ENCODE data around the gene LYZ.
A peak's percentile ranks its signal among the peaks of the same experiment; 100 is the strongest.

Gene LYZ

DNA sequence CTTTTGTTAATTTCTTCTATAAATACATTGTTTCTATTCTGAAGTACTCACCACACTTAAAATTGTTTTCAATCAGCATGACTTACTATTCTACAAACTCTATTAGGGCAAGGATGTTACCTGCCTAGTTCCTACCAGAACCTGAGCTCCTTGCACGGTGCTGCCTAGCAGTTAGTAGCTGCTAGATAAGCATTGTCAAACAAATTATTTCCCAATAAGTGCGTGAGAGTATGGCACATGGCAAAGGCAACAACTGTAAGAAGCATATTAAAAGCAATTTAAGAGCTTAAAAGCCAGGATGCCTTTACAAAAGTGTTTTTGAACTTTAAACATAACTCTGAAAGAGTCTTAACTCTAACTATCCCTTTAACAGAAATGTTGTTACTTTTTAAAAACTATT, 8.2 kb upstream of the LYZ start:
- DNase-seq: no peak

DNA sequence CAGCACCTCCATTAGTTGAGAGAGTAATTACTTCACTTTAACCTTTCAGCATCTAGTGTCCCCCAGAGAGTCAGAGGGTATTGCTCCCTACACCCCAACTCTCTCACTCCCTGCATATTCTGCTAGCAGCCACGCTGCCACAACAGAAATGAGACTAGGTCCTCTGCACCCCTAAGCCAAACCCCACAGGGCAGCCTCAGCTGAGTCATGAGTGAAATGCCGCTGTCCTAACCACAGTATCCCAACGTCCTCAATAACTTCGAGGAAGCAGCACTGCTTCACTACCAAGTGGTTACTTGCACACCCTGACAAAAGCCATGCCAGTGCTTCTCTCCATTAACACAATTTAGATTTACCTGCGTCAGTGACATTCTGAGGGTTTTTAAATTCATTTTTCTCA, 6.9 kb upstream of the LYZ start:
- no peak for DNase-seq

DNA sequence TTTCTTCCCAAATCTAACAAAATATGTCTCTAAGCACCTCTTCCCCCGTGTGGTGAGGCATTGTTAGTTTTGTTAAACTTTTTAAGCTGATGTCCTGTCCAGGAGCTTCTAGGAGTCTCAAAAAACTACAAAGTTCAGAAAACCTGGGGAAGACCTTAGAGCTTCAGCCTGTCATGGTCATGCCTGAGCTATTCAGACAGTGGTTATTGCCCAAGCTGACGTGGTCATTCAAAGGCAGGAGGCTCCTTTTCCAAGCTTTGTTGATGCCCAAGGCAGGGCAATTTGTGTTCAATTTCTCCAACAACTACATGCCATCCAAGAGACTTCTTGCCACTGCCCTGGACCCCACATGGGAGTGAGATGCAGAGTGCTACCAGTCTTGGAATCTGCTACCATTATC, 5.8 kb upstream of the LYZ start:
- DNase-seq: no peak

DNA sequence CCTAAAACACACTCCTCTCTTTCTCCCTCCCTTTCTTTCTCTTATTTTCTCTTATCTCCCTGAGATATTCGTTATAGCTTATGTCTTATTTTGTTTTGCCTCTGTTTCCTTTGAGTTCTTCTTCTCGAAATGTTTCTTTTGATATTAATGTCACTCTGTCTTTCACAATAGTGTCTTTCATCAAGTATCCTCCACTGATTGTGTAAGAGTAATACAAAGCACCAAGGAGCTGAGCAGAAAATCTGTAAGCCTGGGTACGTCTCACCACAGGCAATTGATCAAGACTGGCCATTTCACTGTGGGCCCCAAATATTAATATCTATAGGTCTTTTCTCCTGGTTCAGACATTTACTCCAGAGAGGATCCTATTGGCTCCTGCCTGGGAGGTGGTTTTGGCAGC, 4.8 kb upstream of the LYZ start:
- DNase-seq: no peak

DNA sequence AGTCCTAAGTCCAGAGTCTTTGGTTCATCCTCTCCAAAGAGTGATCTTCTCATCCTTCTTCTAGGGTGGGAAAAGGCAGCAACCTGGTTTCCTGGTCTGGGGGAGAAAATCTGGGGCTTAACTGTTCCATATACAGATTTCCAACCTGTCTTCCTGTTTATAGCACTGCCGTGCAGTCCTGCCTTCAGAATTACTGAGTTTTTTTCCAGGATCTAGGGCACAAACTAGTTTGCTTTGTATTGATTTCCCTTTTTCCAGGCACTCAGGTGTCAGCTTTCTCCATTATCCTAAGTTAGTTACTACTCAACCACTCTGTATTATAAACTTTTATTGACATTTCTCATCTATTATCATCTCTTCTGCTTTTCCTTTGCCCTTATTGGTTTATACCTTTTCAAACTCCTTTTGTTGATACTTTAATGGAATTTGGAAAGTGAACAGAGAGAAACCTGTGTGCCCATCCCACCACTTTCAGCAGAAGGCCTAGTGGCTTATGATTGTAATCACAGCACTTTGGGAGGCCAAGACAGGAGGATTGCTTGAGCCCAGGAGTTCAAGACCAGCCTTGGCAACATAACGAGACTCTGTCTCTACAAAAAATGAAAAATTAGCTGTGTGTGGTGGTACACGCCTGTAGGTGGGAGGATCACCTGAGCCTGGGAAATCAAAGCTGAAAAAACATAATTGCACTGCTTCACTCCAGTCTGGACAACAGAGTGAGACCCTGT, 4.1 kb upstream of the LYZ start:
- DNase-seq: no peak

DNA sequence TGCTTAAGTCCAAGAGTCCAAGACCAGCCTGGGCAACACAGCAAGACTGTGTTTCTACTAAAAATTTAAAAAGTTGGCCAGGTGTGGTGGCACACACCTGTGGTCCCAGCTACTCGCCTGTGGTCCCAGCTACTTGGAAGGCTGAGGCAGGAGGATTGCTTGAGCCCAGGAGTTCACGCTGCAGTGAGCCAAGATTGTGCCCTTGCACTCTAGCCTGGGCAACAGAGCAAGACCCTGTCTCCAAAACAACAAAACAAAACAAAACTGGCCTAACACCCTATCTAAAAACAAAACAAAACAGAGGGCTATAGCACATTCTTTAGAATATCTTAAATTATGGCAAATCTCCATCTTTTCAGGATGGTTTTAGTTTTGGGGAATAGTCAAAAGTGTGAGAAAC, 3.1 kb upstream of the LYZ start:
- no peak for DNase-seq

DNA sequence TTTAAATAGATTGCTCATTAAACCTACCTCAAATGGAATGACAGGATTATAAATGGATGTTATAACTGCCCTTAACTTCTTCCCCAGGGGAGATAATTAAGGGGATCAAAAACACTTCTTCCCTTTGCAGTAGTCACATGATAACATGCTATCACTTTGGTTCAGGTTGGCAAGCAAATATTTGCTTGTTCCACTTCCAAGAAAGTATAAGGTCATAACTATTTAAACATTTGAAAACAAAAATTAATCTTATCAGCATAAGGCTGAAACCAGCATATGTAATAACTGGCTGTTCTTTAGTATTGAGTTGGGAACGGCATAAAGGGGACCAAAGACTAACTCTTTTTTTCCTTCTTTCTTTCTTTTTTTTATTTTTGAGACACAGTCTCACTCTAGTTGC, 2.4 kb upstream of the LYZ start:
- DNase-seq: no peak

DNA sequence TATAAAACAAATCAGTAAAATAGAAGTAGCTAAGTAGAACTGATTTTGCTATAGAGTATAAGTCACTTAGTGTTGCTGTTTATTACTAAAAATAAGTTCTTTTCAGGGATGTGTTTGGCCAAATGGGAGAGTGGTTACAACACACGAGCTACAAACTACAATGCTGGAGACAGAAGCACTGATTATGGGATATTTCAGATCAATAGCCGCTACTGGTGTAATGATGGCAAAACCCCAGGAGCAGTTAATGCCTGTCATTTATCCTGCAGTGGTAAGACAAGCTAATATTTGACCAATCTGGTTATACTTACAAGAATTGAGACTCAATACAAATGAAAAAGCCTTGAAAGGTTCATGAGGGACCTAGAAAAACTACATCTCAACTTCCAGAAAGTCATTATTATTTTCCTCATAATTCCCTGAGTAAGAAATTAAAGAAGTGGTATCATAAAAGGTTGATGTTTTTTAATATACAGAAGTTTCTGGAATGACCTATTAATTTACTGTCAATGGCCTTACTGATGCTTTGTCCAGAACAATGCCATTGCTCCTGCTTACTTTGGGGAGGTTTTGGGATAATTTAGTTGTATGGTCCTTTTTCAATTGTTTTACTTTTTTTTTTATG, 1.9 kb downstream of the LYZ start:
- DNase-seq: no peak

DNA sequence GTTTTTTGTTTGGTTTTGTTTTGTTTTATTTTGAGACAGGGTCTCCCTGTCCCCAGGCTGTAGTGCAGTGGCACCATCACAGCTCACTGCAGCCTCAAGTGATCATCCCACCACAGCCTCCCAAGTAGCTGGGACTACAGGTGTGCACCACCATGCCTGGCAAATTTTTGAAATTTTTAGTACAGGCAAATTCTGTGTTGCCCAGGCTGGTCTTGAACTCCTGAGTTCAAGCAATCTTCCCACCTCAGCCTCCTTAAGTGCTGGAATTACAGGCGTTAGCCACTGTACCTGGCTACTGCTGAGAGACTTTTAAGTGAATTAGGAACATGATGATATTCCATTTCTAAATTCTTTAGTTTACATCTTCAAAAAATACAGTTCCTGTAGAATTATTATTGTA, 2.6 kb downstream of the LYZ start:
- no peak for DNase-seq

DNA sequence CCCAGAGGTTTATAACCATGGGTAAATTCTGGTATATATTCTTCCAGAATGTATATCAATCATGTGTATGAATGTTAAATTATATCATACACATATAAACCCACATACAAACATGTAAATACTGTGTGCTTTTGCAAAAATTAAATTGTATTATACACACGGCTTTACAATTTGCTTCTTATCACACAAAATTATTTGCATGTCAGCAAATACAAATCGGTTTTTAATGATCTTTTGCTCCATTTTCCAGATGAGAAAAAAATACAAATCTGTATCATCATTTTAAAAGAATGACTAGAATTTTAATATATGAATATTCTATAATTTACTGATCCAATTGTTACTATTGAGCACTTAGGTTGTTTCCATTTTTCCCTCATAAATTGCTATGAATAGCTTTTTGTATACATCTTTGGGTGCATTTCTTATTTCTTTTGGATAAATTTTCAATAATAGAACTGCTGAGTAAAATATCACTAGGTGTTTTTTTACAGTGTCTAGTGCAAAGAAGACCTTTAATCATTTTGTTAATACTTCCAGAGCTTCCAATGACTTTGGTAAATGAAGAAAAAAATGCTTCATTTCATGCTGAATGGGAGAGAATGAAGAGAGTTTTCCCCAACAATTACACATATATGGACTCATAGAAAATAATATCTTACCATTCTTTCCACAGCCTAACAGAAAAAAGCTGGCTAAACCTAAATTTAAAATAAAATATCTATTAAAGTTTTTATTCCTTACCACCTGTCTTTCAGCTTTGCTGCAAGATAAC, 3.5 kb downstream of the LYZ start:
- no peak for DNase-seq

DNA sequence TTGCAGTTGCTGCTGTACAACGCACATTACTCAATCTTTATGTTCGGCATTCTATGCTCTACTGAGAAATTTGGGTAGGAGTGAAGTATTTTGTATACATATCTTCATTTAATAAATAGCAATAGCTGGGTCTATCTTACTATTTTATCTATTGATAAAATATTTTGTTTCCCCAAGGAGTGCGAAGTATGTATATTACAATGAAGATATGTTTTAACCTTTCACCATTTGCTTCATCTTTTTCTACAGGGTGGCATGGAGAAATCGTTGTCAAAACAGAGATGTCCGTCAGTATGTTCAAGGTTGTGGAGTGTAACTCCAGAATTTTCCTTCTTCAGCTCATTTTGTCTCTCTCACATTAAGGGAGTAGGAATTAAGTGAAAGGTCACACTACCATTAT, 4.7 kb downstream of the LYZ start:
- no peak for DNase-seq

DNA sequence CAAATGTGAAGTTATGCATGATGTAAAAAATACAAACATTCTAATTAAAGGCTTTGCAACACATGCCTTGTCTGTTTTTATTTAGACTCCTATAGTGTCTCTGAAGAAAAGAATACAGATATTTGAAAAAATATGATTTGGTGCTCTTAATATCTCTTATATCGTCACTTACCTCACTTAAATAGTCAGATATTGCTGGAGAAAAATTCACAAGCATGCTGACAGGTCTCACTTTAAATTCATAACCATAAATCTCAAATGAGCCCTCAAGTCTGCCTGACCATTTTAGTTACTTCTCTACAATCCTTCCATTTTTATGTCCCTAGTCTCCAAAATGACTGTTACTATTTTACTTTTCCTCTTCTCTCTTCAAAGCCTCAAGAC, 6.0 kb downstream of the LYZ start:
- DNase-seq: no peak

DNA sequence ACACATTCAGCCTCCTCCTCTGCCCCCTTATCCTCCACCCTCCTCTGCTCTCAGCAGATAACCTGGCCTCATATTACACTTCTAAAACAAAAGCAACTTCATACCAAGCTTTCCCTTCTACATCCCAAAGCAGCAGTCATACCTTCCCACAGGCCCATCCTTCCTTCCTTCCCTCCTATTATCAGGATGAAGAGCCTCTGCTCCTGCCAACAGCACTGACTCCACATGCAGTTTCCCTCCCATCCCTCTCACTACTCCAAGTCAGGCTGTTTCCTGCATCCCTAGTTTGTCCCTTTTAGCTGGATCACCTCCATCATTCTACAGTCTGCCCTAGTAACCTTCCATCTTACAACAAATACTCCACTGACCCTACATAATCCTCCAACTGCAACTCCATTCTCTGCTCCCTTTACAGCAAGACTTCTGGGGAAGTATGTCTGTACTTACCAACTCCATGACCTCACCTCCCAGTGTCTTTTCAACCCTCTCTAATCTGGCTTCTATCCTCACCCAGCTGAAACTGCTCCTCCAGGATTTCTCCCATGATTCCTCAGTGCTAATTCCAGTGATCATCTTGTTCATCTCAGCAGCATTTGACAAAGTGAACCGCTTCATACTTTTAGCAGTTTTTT, 6.5 kb downstream of the LYZ start:
- no peak for DNase-seq

DNA sequence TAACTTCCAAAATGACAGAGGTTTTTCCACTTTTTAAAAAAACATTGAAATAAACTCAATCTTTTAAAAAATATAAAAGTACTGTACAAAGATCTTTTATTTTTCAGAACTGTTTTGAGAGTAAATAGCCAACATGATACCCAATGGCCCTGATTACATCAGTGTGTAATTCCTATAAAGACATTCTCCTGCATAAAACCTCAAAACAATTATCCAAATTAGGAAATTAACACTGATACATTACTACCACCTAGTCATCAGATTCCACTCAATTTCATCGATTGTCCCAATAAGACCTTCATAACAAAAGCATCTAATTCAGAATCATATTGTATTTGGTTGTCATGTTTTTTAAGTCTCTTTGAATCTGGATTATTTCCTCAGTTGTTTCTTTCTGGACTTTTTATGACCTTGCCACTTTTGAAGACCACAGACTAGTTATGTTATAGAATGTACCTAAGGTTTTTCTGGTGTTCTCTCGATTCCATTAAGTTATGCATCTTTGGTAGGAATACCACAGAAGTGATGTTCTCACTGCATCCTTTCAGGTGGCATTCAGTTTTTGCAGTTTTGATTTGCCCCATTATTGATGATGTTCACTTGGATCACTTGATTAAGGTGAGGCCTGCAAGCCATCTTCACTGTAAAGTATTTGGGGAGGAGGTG, 7.3 kb downstream of the LYZ start:
- no peak for DNase-seq

DNA sequence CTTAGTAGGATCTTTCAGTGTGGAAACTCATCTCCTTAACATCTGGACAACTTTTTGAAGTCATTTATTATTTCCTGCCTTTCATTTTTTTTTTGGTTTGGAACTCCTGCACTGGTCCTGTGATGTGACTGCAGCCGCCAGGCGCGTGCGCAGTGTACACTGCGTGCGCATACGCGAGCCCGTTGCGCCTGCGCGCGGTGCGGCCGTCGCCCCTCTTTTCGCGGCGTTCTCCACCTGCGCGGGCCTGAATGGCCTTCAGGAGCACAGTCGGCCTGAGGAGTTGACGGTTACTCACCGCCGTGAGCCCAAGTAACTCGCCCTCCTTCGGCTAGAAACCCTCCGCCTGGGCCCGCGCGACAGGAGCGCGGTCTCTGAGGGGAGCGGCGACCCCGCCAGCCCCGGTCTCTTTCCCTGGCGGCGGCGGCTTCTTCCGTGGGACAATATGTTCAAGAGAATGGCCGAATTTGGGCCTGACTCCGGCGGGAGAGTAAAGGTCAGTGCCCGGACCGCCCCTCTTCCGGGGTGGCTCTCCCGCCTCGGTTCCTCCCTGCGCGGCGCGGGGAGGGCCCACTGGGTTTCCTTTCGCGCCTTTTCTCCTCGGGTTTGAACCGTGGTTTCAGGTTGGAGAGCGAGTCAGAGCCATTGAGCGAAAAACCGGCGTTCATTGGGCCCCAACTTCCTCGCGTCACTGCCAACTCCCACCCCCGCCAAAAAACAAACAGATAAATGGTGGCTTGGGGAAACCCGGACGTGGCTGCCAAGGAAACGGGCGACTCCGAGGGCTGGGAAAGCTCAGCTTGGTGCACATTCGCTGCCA, 11.6 kb downstream of the LYZ start, which contains the start of gene YEATS4:
TSS of gene YEATS4 (plus strand) at position 213 of the 817 bp plus-strand sequence. CDS start at position 443, 230 bp downstream.
- DNase-seq: peak; percentile 92

DNA sequence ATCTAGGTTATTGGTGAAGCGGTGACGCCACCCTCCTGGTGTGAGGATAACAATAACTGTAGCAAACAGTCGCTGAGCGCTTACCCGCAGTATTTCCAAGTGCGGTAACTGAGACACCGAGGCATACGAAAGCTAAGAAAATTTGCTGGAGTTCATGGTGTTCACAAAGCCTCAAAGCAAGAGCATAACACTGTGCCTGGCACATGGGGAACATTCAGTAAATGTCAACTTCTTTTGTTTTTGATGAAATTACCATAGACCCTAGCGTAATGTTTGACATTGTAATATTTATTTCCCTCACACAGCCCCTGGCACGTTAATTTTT, 12.1 kb downstream of the LYZ start:
- no peak for DNase-seq

DNA sequence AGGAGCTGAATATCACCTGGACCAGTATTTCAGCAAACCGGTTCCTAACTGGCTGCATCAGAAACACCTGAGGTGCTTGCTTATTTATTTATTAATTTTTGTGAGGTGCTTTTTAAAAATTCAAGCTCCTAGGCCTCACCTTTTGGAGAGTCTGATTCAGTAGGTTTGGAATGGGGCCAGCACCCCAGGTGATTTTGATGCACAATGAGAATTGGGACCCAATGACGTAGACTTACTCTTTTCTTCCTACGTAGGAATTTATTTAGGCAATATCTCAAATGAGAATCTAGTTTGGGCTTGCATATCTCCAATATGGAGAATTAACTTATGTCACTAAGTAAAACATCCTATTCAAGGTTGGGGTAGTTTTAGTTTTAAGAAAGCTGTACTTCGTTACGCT, 18.6 kb downstream of the LYZ start:
- DNase-seq: no peak

DNA sequence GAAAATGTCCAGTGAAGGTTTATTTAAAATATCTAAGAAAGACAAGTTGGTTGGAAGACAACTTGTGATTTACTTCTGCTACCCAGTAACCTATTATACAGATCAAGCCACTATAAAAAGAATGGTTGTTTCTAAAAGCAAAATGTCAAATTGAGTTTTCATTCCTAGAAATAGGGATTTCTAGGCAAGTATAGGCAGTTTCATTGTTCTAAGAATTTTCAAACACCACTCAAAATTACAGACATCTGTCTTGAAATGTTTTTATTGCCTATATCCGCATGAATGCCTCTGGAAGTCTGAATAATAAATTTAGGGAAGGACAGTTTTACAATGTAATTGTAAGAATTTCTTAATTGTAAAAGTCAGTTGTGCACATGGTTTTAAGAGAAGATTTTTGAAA, 20.0 kb downstream of the LYZ start:
- no peak for DNase-seq

DNA sequence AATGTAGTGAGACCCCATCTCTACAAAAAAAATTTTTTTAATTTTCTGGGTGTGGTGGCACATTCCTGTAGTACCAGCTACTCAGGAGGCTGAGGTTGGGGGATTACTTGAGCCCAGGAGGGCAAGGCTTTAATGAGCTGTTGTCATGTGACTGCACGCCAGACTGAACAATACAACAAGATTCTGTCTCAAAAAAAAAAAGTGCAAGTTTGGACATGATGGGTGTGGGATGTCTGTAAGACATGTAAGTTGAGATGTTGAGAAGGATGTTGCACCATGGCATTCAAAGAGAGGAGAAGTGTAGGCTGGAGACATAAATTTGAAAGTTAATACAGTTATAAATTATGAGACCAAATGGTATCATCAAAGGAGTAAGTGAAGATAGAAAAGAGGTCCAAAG, 34.9 kb downstream of the LYZ start:
- no peak for DNase-seq

DNA sequence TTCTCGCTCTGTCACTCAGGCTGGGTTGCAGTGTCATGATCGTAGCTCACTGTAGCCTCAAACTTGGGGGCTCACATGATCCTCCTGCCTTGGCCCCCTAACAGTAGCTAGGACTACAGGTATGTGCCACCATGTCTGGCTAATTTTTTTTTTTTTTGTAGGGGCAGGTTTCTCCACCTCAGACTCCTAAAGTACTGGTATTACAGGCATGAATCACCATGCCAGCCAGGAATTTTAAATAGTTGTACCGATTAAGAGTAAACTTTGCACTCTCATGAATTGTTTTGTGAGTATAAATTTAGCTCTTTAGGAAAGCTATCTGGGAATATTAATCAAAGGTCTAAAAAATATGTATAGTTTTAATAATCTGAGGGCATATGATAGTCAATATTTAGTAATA, 36.9 kb downstream of the LYZ start:
- no peak for DNase-seq

DNA sequence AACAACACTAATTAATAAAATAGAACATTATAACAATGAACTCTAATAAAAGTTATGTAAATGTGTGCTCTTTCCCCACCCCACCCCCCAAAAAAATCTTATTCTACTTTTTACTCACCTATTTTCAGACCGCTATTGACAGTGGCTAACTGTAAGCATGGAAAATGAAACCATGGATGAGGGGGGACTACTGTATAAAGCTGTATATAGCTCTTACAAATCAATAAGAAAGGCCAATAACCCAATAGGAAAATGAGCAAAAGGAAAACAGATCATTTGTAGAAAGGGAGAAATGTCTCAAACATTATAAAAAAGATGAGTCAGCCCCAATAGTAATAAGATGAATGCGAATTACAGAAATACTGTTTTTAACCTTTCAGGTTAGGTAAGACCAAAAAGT, 38.7 kb downstream of the LYZ start:
- no peak for DNase-seq

DNA sequence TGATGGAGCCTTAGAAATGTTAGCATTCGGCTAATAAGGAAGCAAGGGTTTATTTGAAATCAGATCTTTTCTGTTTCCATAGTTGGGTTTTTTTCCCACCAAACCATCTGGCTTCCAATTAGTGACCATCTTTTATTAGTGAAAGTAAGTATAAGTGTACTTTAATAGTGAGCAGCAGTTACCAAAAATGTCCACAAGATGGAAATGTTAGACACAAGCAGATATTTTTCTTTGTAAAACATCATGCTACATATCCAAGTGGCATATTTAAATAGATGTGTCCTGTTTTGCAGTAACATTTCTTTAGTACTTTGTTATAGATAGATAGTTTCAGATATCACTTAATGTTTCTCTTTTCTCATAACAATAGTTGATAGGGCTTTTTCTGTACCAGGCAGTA, 40.2 kb downstream of the LYZ start:
- no peak for DNase-seq

DNA sequence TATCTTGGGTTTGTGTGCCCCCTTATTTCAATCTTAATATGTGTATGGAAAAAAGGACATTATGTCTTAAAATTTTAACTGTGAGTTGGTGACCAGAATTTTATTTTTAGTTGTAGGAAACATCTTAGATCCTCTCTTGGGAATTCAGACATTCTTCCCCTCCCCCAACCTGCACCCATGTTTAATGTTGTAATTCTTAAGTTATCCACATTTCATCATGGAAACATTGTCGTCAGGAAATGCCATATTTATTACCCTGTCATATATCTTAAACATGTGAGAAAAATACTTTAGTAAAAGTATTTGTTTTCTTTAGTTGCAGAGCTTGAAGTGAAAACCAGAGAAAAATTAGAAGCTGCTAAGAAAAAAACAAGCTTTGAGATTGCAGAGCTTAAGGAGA, 41.6 kb downstream of the LYZ start:
- DNase-seq: no peak

Data from NCI-H1436 (cell line).